WTC11 (cell line): ENCODE data around the gene OPCML. TPM values are rescaled to one million over a fixed set of nuclear protein-coding genes. Genes with fewer than 3 reads are reported as not detected.

Source experiments
- ATAC-seq: fragments of 200-7000 bp; cut with Tn5 transposase; 2 replicates; pipeline ENCODE4 v1.10.0; 2021; ENCODE audit warnings: mild to moderate bottlenecking, moderate library complexity
- CTCF ChIA-PET: fragments of 300-600 bp; sonication (Branson Sonifier 250); formaldehyde crosslinking; loops from one replicate; lab custom pipeline; 2021; ENCODE audit warnings: antibody characterized with exemption; lab: Charles Lee
- POLR2A ChIA-PET: fragments of 350-600 bp; sonication (Branson Sonifier 250); formaldehyde crosslinking; loops from one replicate; lab custom pipeline; 2021; ENCODE audit warnings: antibody characterized with exemption; lab: Charles Lee
- DNase-seq: peaks from one replicate; pipeline ENCODE4 v3.0.0; 2021; ENCODE audit warnings: low spot score
- H3K27ac Mint-ChIP-seq: 2 replicates; pipeline ENCODE4 v1.8.0; 2021; ENCODE audit warnings: mixed read lengths
- H3K27me3 Mint-ChIP-seq: 2 replicates; pipeline ENCODE4 v1.8.0; 2021; ENCODE audit warnings: low read depth, mild to moderate bottlenecking, moderate library complexity, mixed read lengths
- H3K36me3 Mint-ChIP-seq: 2 replicates; pipeline ENCODE4 v1.8.0; 2021; ENCODE audit warnings: mixed read lengths
- H3K4me1 Mint-ChIP-seq: 2 replicates; pipeline ENCODE4 v1.8.0; 2022; ENCODE audit warnings: mixed read lengths
- H3K4me3 Mint-ChIP-seq: 2 replicates; pipeline ENCODE4 v1.8.0; 2021; ENCODE audit warnings: mild to moderate bottlenecking, moderate library complexity, mixed read lengths
- H3K9me3 Mint-ChIP-seq: 2 replicates; pipeline ENCODE4 v1.8.0; 2021; ENCODE audit warnings: mixed read lengths
- AFF4 ChIP-seq: sonication (generic); formaldehyde crosslinking; IDR thresholded peaks from 2 replicates; pipeline ENCODE4 v1.8.1; 2023; ENCODE audit warnings: mild to moderate bottlenecking, missing genetic modification reagents, borderline replicate concordance
- ATF2 ChIP-seq: sonication (generic); formaldehyde crosslinking; IDR thresholded peaks from 2 replicates; pipeline ENCODE4 v1.8.1; 2022; ENCODE audit warnings: low read depth, missing genetic modification reagents, borderline replicate concordance
- CBFB ChIP-seq: sonication (generic); formaldehyde crosslinking; IDR thresholded peaks from 2 replicates; pipeline ENCODE4 v1.8.1; 2022; ENCODE audit warnings: mild to moderate bottlenecking, low read depth, missing genetic modification reagents
- ETV6 ChIP-seq: sonication (generic); formaldehyde crosslinking; IDR thresholded peaks from 2 replicates; pipeline ENCODE4 v1.8.1; 2022; ENCODE audit warnings: mild to moderate bottlenecking, missing genetic modification reagents
- FOXJ3 ChIP-seq: sonication (generic); formaldehyde crosslinking; IDR thresholded peaks from 2 replicates; pipeline ENCODE4 v1.9.0; 2021; ENCODE audit warnings: missing genetic modification reagents, mild to moderate bottlenecking, borderline replicate concordance
- GABPB1 ChIP-seq: sonication (generic); formaldehyde crosslinking; IDR thresholded peaks from 2 replicates; pipeline ENCODE4 v1.8.1; 2023; ENCODE audit warnings: mild to moderate bottlenecking, missing genetic modification reagents
- KAT7 ChIP-seq: sonication (generic); formaldehyde crosslinking; IDR thresholded peaks from 2 replicates; pipeline ENCODE4 v1.8.1; 2023; ENCODE audit warnings: missing genetic modification reagents, mild to moderate bottlenecking, borderline replicate concordance
- MLX ChIP-seq: sonication (generic); formaldehyde crosslinking; IDR thresholded peaks from 2 replicates; pipeline ENCODE4 v1.8.1; 2023; ENCODE audit warnings: mild to moderate bottlenecking, missing genetic modification reagents, moderate library complexity
- MXD4 ChIP-seq: fragments of 250-450 bp; sonication (Bioruptor Pico); IDR thresholded peaks from 2 replicates; pipeline ENCODE4 v1.8.0; 2021; ENCODE audit warnings: mild to moderate bottlenecking, moderate library complexity, borderline replicate concordance
- NFATC4 ChIP-seq: fragments of 250-450 bp; sonication (Bioruptor Pico); IDR thresholded peaks from 2 replicates; pipeline ENCODE4 v1.9.0; 2021; ENCODE audit warnings: mild to moderate bottlenecking
- NFYB ChIP-seq: sonication (generic); formaldehyde crosslinking; conservative IDR thresholded peaks from 2 replicates; pipeline ENCODE4 v1.8.0; 2022; ENCODE audit warnings: low read depth, missing genetic modification reagents
- NR1H2 ChIP-seq: sonication (generic); formaldehyde crosslinking; IDR thresholded peaks from 2 replicates; pipeline ENCODE4 v1.9.0; 2021; ENCODE audit warnings: mild to moderate bottlenecking, moderate library complexity, missing genetic modification reagents
- PRRX2 ChIP-seq: fragments of 250-450 bp; sonication (Bioruptor Pico); IDR thresholded peaks from 2 replicates; pipeline ENCODE4 v1.8.0; 2021; ENCODE audit warnings: mild to moderate bottlenecking
- SMAD4 ChIP-seq: sonication (generic); formaldehyde crosslinking; IDR thresholded peaks from 2 replicates; pipeline ENCODE4 v1.8.0; 2022; ENCODE audit warnings: mild to moderate bottlenecking, missing genetic modification reagents
- SP1 ChIP-seq: sonication (generic); formaldehyde crosslinking; conservative IDR thresholded peaks from 2 replicates; pipeline ENCODE4 v1.8.1; 2022; ENCODE audit warnings: missing genetic modification reagents
- TEAD4 ChIP-seq: sonication (generic); formaldehyde crosslinking; IDR thresholded peaks from 2 replicates; pipeline ENCODE4 v1.8.0; 2022; ENCODE audit warnings: mild to moderate bottlenecking, missing genetic modification reagents
- TP53 ChIP-seq: sonication (generic); formaldehyde crosslinking; IDR thresholded peaks from 2 replicates; pipeline ENCODE4 v1.8.1; 2023; ENCODE audit warnings: mild to moderate bottlenecking, missing genetic modification reagents
- ZNF416 ChIP-seq: fragments of 250-450 bp; sonication (Bioruptor Pico); IDR thresholded peaks from 2 replicates; pipeline ENCODE4 v1.9.0; 2021; ENCODE audit warnings: mild to moderate bottlenecking, inconsistent platforms
- ZNF423 ChIP-seq: fragments of 250-450 bp; sonication (Bioruptor Pico); IDR thresholded peaks from 2 replicates; pipeline ENCODE4 v2.1.2; 2022; ENCODE audit warnings: mild to moderate bottlenecking, moderate library complexity
- total RNA-seq: library from RNA; stranded (reverse); gene quantifications from 3 replicates; pipeline ENCODE4 v1.2.3, GENCODE V29; 2021
- TF ChIP-seq, protein P1 (sequence below): sonication (generic); formaldehyde crosslinking; IDR thresholded peaks from 2 replicates; pipeline ENCODE4 v1.8.1; 2022; ENCODE audit warnings: missing genetic modification reagents, borderline replicate concordance
- TF ChIP-seq, protein P2 (sequence below): fragments of 250-450 bp; sonication (Bioruptor Pico); IDR thresholded peaks from 2 replicates; pipeline ENCODE4 v1.9.0; 2021; ENCODE audit warnings: mild to moderate bottlenecking
- TF ChIP-seq, protein P3 (sequence below): sonication (generic); formaldehyde crosslinking; IDR thresholded peaks from 2 replicates; pipeline ENCODE4 v1.8.1; 2022; ENCODE audit warnings: mild to moderate bottlenecking, moderate library complexity, missing genetic modification reagents

OPCML gene
- total RNA-seq, 1 experiment from 2014 or later, result 1.5 TPM

- ChIA-PET CTCF (no interaction called here), POLR2A (no interaction called here)
- Mint-ChIP-seq H3K4me3 (no peak overlapping the region), H3K27me3 (no peaks in the 10 kb centered on the region; the same call in 1 of the 2 replicates), H3K36me3 (no peaks in the 10 kb centered on the region), H3K27ac (no peak overlapping the region), H3K4me1 (peaks cover 14% of the 10 kb centered on the region), H3K9me3 (no peaks in the 10 kb centered on the region)
- TF ChIP-seq PRRX2 (CRISPR knock-in tag), result no peak
- TF ChIP-seq, protein P1, sequence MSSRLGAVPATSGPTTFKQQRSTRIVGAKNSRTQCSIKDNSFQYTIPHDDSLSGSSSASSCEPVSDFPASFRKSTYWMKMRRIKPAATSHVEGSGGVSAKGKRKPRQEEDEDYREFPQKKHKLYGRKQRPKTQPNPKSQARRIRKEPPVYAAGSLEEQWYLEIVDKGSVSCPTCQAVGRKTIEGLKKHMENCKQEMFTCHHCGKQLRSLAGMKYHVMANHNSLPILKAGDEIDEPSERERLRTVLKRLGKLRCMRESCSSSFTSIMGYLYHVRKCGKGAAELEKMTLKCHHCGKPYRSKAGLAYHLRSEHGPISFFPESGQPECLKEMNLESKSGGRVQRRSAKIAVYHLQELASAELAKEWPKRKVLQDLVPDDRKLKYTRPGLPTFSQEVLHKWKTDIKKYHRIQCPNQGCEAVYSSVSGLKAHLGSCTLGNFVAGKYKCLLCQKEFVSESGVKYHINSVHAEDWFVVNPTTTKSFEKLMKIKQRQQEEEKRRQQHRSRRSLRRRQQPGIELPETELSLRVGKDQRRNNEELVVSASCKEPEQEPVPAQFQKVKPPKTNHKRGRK (CRISPR knock-in tag), result no peak
- TF ChIP-seq AFF4 (CRISPR knock-in tag), result no peak
- no peak for TF ChIP-seq FOXJ3 (CRISPR knock-in tag)
- TF ChIP-seq MLX (CRISPR knock-in tag), result no peak
- TF ChIP-seq GABPB1 (CRISPR knock-in tag), result no peak
- no peak for TF ChIP-seq SMAD4 (CRISPR knock-in tag)
- TF ChIP-seq, protein P2, sequence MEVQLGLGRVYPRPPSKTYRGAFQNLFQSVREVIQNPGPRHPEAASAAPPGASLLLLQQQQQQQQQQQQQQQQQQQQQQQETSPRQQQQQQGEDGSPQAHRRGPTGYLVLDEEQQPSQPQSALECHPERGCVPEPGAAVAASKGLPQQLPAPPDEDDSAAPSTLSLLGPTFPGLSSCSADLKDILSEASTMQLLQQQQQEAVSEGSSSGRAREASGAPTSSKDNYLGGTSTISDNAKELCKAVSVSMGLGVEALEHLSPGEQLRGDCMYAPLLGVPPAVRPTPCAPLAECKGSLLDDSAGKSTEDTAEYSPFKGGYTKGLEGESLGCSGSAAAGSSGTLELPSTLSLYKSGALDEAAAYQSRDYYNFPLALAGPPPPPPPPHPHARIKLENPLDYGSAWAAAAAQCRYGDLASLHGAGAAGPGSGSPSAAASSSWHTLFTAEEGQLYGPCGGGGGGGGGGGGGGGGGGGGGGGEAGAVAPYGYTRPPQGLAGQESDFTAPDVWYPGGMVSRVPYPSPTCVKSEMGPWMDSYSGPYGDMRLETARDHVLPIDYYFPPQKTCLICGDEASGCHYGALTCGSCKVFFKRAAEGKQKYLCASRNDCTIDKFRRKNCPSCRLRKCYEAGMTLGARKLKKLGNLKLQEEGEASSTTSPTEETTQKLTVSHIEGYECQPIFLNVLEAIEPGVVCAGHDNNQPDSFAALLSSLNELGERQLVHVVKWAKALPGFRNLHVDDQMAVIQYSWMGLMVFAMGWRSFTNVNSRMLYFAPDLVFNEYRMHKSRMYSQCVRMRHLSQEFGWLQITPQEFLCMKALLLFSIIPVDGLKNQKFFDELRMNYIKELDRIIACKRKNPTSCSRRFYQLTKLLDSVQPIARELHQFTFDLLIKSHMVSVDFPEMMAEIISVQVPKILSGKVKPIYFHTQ (CRISPR knock-in tag), result no peak
- no peak for TF ChIP-seq TP53 (CRISPR knock-in tag)
- TF ChIP-seq TEAD4 (CRISPR knock-in tag), result no peak
- ATAC-seq (peak; percentile 68), DNase-seq (no peak)
Observed at GRCh38 chr11:132846075-132846474, 686.2 kb downstream of the OPCML start.

DNA sequence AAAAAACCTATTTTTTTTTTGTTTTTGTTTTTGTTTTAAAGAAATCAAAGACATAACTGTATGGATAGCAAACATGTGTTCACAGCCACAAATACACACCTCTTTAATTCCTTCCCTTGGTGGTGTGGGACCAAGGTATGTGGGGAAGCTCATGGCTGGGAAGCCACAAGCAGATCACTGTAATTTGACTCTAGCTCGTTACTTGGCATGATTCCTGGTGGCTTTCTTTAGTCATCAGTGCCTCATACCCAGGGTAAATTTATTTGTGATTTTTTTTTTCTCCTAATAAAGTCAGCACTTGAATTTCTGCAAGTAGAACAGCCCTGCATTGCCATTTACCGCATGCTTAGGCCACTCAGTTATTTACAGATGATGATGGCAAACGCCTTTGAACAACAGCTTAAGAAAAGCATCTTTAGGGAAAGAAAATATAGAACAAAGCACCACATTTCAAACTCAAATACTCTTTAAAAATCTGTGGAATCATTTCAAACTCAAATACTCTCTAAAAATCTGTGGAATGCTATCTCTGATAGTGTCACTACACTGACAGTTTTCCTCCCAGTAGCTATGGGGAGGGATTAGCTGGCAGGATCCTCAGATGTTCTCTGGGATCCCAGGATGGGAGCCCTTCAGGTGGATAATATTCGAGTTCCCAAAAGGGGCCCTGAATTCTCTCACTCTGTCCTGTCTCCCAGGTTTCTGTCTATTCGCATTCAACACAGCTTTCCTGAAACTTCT is 687.2 kb downstream of the OPCML start:
- no peaks in the 10 kb centered on the region for H3K9me3 Mint-ChIP-seq
- POLR2A ChIA-PET, result interaction anchor here (0.5 to 0.7 kb wide), 2 partner anchors 45 to 96 kb away, joined by 4 read pairs; no protein-coding TSS in a partner anchor
- H3K27me3 Mint-ChIP-seq, result no peaks in the 10 kb centered on the region; the same call in 1 of the 2 replicates
- no peak overlapping the region for H3K27ac Mint-ChIP-seq
- peaks cover 23% of the 10 kb centered on the region for H3K4me1 Mint-ChIP-seq
- CTCF ChIA-PET, result interaction anchor here (0.6 to 1.3 kb wide), 5 partner anchors 9 to 567 kb away, joined by 3 to 7 read pairs (median 3); no protein-coding TSS in a partner anchor
- no peak overlapping the region for H3K4me3 Mint-ChIP-seq
- no peak for ATAC-seq
- no peak for DNase-seq
- H3K36me3 Mint-ChIP-seq, result no peaks in the 10 kb centered on the region
- no peak for TF ChIP-seq ETV6 (CRISPR knock-in tag)
- no peak for TF ChIP-seq CBFB (CRISPR knock-in tag)
- TF ChIP-seq ZNF423 (CRISPR knock-in tag), result no peak
- TF ChIP-seq, protein P3, sequence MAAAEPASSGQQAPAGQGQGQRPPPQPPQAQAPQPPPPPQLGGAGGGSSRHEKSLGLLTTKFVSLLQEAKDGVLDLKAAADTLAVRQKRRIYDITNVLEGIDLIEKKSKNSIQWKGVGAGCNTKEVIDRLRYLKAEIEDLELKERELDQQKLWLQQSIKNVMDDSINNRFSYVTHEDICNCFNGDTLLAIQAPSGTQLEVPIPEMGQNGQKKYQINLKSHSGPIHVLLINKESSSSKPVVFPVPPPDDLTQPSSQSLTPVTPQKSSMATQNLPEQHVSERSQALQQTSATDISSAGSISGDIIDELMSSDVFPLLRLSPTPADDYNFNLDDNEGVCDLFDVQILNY (CRISPR knock-in tag), result no peak
- no peak for TF ChIP-seq SP1 (CRISPR knock-in tag)
- TF ChIP-seq KAT7, result no peak
- no peak for TF ChIP-seq NFYB (CRISPR knock-in tag)
- no peak for TF ChIP-seq MXD4 (CRISPR knock-in tag)
- no peak for TF ChIP-seq NFATC4 (CRISPR knock-in tag)
- no peak for TF ChIP-seq NR1H2
- TF ChIP-seq TEAD4 (CRISPR knock-in tag), result no peak
- no peak for TF ChIP-seq ATF2 (CRISPR knock-in tag)
- TF ChIP-seq ZNF416 (CRISPR knock-in tag), result no peak
